Esophagus muscularis mucosa (tissue), 4 donors: ENCODE measurements around the gene LIMK2. TPM values are rescaled to one million over a fixed set of nuclear protein-coding genes. Genes with fewer than 3 reads are reported as not detected.
"Not testable (repeated sequence)": the region's sequence is repeated elsewhere in the genome, so short reads cannot be mapped to it uniquely, and the experiment has no call there.

Experiments used
- DNase-seq: peaks from one replicate; pipeline ENCODE4 v3.0.0-alpha.2; 2017; ENCODE audit errors: extremely low spot score
- H3K27ac ChIP-seq, 4 donors: fragments of 200-600 bp; sonication (generic); replicated peaks in 1 of 4; 1 replicate in 3 of 4; 2 replicates in 1 of 4; pipeline ENCODE4 v1.5.1; 2016 to 2019; ENCODE audit warnings: mild to moderate bottlenecking in 1 of 4
- H3K27me3 ChIP-seq, 4 donors: fragments of 200-600 bp; sonication (generic); one replicate each; pipeline versions ENCODE4 v1.5.1 to v1.6.0; 2016 to 2019
- H3K36me3 ChIP-seq, 4 donors: fragments of 200-600 bp; sonication (generic); one replicate each; pipeline ENCODE4 v1.5.1; 2016 to 2019
- H3K4me1 ChIP-seq, 4 donors: fragments of 200-600 bp; sonication (generic); one replicate each; pipeline ENCODE4 v1.5.1; 2016 to 2019
- H3K4me3 ChIP-seq, 4 donors: fragments of 200-600 bp; sonication (generic); 1 replicate in 2 of 4; 2 replicates in 2 of 4; pipeline ENCODE4 v1.5.1; 2016 to 2019; ENCODE audit warnings: mild to moderate bottlenecking in 4 of 4, moderate library complexity in 1 of 4
- H3K9me3 ChIP-seq, 4 donors: fragments of 200-600 bp; sonication (generic); 1 replicate in 3 of 4; 2 replicates in 1 of 4; pipeline ENCODE4 v1.5.1; 2016 to 2019
- CTCF ChIP-seq, 3 experiments: fragments of 200-600 bp in 2 of 3; fragments of 450-650 bp in 1 of 3; sonication (generic) in 2 of 3; IDR thresholded peaks; one replicate each; pipeline ENCODE4 v1.5.1; 2017 to 2019; ENCODE audit warnings: antibody characterized with exemption in 3 of 3, mild to moderate bottlenecking in 2 of 3, moderate library complexity in 1 of 3
- EP300 ChIP-seq: sonication (generic); formaldehyde crosslinking; IDR thresholded peaks from one replicate; pipeline ENCODE4 v1.6.1; 2017; ENCODE audit warnings: antibody characterized with exemption
- POLR2A ChIP-seq: fragments of 450-650 bp; IDR thresholded peaks from one replicate; pipeline ENCODE4 v1.6.1; 2017; ENCODE audit warnings: antibody characterized with exemption, moderate library complexity, mild to moderate bottlenecking, low read depth
- POLR2AphosphoS5 ChIP-seq, 2 donors: sonication (generic); formaldehyde crosslinking; IDR thresholded peaks; one replicate each; pipeline ENCODE4 v1.6.1; 2017; ENCODE audit warnings: antibody characterized with exemption in 2 of 2
- WGBS: methylation state at CpG from one replicate; pipeline ENCODE4 v1.1.5; 2018; 5-methylcytosine and 5-hydroxymethylcytosine counted together
- intact Hi-C: fragments of 100-400 bp; cut with DNase I; formaldehyde crosslinking; loops from one replicate; pipeline ENCODE4 v1.15.1; 2023
- total RNA-seq, 4 donors: library from RNA; depleted of rRNA; stranded (reverse); fragments of >200 nt; gene quantifications; one replicate each; pipeline versions ENCODE4 v1.1.0 to v1.2.1, GENCODE V29; 2016

LIMK2 gene
- total RNA-seq, 4 donors from 2014 or later = 12.0 to 18.2 (median 14.3) TPM

DNA sequence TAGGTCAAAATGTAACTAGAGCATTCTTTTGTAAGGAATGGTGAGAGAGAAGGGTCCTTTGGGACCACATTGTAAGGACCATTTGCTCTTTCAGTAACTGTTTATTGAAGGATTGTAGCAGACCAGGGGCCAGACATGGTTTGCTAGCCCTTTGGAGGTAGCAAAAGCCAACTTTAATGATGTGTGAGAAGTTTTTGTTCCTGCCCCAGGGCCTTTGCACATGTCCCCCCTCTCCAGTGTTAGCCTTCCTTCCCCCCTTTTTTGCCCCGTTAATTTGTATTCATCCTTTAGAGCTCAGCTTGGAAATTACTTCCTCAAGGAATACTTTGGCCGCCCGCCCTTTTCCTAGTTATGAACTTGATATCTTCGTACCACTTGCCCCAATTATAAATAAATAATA is 9.0 kb downstream of the LIMK2 start:
- 92% methylated on average over 4 of the region's 4 CpGs for WGBS
- no peak for DNase-seq
- Histone ChIP-seq H3K4me1 (peaks cover 19 to 48% (median 35%) of the 10 kb centered on the region in 4 donors), H3K4me3 (no peak overlapping the region), H3K27me3 (no peaks in the 10 kb centered on the region), H3K36me3 (peaks cover 0 to 4% (median 0%) of the 10 kb centered on the region in 4 donors), H3K9me3 (no peaks in the 10 kb centered on the region), H3K27ac (no peak overlapping the region)
- intact Hi-C loops = no loop called here
- no peak for TF ChIP-seq EP300
- no peak for TF ChIP-seq CTCF (IDR thresholded peaks at IDR 0.05)
- TF ChIP-seq POLR2AphosphoS5 (IDR thresholded peaks at IDR 0.05) = no peak
- TF ChIP-seq POLR2A = no peak

DNA sequence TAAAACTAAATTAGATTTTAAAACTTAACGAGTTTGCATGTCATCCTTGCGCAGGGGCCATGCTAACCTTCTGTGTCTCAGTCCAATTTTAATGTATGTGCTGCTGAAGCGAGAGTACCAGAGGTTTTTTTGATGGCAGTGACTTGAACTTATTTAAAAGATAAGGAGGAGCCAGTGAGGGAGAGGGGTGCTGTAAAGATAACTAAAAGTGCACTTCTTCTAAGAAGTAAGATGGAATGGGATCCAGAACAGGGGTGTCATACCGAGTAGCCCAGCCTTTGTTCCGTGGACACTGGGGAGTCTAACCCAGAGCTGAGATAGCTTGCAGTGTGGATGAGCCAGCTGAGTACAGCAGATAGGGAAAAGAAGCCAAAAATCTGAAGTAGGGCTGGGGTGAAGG is 10.6 kb downstream of the LIMK2 start:
- intact Hi-C loops = no loop called here
- Histone ChIP-seq H3K27ac (no peak overlapping the region), H3K36me3 (peaks cover 0 to 13% (median 3%) of the 10 kb centered on the region in 4 donors), H3K4me1 (peaks cover 17 to 58% (median 35%) of the 10 kb centered on the region in 4 donors), H3K9me3 (no peaks in the 10 kb centered on the region), H3K27me3 (no peaks in the 10 kb centered on the region), H3K4me3 (no peak overlapping the region)
- 90% methylated on average over 5 of the region's 5 CpGs for WGBS
- DNase-seq = no peak
- TF ChIP-seq POLR2A = no peak
- TF ChIP-seq EP300 = no peak
- TF ChIP-seq POLR2AphosphoS5 (IDR thresholded peaks at IDR 0.05) = no peak
- TF ChIP-seq CTCF (IDR thresholded peaks at IDR 0.05) = no peak

- intact Hi-C loops = no loop called here
- H3K27me3 ChIP-seq = no peaks in the 10 kb centered on the region
- no peak for TF ChIP-seq POLR2A
- peaks cover 6 to 48% (median 32%) of the 10 kb centered on the region in 4 donors for H3K4me1 ChIP-seq
- H3K9me3 ChIP-seq = no peaks in the 10 kb centered on the region
- no peak for DNase-seq
- WGBS = 75% methylated on average over 2 of the region's 3 CpGs
- H3K36me3 ChIP-seq = peaks cover 0 to 17% (median 3%) of the 10 kb centered on the region in 4 donors
- H3K27ac ChIP-seq = no peak overlapping the region
- no peak overlapping the region for H3K4me3 ChIP-seq
Measured at GRCh38 chr22:31223786-31224191, 11.7 kb downstream of the LIMK2 start.

DNA sequence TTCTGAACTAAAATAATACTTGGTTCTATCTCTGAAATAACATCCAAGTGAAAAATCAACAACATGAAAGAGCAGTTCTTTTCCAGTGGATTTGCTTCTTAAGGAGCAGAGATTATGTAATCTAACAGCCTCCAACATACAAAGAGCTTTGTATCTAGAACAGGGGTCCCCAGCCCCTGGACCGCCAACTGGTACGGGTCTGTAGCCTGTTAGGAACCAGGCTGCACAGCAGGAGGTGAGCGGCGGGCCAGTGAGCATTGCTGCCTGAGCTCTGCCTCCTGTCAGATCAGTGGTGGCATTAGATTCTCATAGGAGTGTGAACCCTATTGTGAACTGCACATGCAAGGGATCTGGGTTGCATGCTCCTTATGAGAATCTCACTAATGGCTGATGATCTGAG is 12.6 kb downstream of the LIMK2 start:
- 82% methylated on average over 4 of the region's 4 CpGs for WGBS
- Histone ChIP-seq H3K4me1 (peaks cover 10 to 51% (median 38%) of the 10 kb centered on the region in 4 donors), H3K36me3 (peaks cover 0 to 17% (median 3%) of the 10 kb centered on the region in 4 donors)
- H3K4me3 ChIP-seq, H3K27me3 ChIP-seq, H3K9me3 ChIP-seq, H3K27ac ChIP-seq, intact Hi-C loops, DNase-seq: not testable (repeated sequence)

- no peak for DNase-seq
- intact Hi-C loops = no loop called here
- TF ChIP-seq POLR2AphosphoS5 (IDR thresholded peaks at IDR 0.05) = no peak
- TF ChIP-seq EP300 = no peak
- no peak for TF ChIP-seq CTCF (IDR thresholded peaks at IDR 0.05)
- TF ChIP-seq POLR2A = no peak
- Histone ChIP-seq H3K4me3 (no peak overlapping the region), H3K27me3 (no peaks in the 10 kb centered on the region), H3K36me3 (peaks cover 0 to 17% (median 3%) of the 10 kb centered on the region in 4 donors), H3K4me1 (peaks cover 29 to 72% (median 59%) of the 10 kb centered on the region in 4 donors), H3K27ac (peak overlapping the region; percentile 7 to 81 (median 68)), H3K9me3 (no peaks in the 10 kb centered on the region)
- 46% methylated on average over 1 of the region's 1 CpG for WGBS
Measured at GRCh38 chr22:31227186-31227585, 15.1 kb downstream of the LIMK2 start.
